GM18505 (cell line): ENCODE results near the gene FTO.
"Not testable (repeated sequence)": the region's sequence is repeated elsewhere in the genome, so short reads cannot be mapped to it uniquely, and the experiment has no call there.

Experiments
- ATAC-seq: cut with Tn5 transposase; IDR thresholded peaks from one replicate; pipeline ENCODE4 v1.9.1; 2021; ENCODE audit not compliant: unreplicated experiment
- POLR2A ChIP-seq: IDR thresholded peaks from 4 replicates; pipeline ENCODE4 v1.6.1; 2011; ENCODE audit warnings: borderline replicate concordance; ENCODE audit not compliant: insufficient read depth, insufficient read length; ENCODE audit errors: extremely low read depth

Gene FTO

DNA sequence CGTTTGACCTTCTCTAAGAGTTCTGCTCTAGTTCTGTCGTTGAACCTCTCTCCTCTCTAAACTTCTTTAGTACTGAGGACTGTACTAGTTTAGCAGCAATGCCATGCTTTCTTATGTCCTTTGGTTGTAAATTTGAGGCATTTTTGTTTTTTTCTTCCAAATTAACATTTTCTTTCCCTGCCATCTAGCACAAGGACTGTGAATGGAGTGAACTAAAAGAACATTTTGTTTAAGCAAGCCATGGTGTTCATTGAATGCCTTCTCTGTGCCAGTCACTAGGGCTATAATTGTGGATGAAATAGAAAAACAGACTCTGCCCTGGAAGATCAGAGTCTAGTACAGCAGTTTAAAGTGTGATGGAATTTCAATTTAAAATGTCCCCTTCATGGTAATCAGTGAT, 137.9 kb downstream of the FTO start:
- TF ChIP-seq POLR2A: no peak
- ATAC-seq: no peak

DNA sequence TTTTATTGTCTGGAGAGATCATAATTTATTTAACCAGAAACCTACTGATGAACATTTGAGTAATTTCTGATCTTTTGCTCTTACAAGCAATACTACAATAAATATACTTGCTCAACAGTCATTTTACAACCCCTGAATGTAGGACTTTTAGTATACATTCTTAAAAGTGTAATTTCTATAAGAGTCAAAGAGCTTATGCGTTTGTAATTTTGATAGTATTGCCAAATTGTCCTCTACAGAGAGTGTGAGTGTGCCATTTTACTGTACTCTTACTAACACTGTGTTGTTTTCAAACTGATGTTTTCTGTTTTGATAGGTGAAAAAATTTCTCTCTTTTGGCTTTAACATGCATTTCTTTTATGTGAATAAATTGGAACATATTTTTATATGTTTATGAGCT, 139.1 kb downstream of the FTO start:
- TF ChIP-seq POLR2A: no peak
- ATAC-seq: no peak

DNA sequence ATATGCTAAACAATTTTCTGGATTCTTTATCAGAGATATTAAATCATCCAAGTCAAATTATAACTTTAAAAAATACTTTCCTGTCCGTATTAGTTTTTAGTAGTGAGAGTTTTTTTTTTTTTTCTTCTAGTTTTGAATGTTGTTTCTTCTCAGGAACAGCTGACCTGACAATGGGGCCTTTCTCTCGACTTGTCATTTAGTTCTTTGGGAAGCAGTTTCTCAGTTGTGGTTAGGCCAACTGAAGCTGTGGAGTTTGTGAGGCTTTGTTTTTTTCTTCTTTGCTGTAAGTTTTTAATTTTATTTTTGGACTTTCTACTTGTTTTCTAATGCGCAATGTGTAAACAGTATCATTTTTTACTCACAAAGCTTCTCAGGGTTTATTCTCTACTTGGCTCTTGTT, 140.8 kb downstream of the FTO start:
- ATAC-seq: no peak
- TF ChIP-seq POLR2A: no peak

DNA sequence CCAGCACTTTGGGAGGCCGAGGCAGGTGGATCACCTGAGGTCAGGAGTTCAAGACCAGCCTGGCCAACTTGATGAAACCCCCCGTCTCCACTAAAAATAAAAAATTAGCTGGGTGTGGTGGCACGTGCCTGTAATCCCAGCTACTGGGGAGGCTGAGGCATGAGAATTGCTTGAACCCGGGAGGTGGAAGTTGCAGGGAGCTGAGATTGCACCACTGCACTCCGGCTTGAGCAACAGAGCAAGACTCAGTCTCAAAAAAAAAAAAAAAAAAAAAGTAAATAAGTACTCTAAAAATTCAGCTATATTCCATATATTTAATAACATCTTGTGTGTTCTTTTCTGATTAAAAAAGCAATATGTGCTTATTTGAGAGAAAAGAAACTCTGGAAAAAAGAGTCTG, 142.6 kb downstream of the FTO start:
- not testable (repeated sequence) for ATAC-seq

DNA sequence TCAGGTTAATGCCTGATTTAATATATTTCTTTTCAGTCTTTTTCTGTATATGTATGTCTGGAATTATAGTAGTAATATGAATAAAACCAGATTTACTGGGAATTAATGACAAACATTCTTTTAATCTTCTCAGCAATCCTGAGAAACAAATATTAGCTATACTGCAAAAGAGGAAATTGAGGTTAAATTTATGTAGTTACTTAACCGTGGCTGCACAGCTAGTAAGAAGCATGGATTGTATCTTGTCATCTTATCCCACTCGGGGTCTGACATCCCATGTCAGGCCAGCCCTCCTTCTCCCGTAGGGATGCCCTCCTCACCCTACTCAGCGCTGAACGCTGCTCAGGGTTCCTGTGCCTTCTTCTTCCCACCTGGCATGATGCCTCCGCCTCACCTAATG, 143.0 kb downstream of the FTO start:
- no peak for TF ChIP-seq POLR2A
- no peak for ATAC-seq

DNA sequence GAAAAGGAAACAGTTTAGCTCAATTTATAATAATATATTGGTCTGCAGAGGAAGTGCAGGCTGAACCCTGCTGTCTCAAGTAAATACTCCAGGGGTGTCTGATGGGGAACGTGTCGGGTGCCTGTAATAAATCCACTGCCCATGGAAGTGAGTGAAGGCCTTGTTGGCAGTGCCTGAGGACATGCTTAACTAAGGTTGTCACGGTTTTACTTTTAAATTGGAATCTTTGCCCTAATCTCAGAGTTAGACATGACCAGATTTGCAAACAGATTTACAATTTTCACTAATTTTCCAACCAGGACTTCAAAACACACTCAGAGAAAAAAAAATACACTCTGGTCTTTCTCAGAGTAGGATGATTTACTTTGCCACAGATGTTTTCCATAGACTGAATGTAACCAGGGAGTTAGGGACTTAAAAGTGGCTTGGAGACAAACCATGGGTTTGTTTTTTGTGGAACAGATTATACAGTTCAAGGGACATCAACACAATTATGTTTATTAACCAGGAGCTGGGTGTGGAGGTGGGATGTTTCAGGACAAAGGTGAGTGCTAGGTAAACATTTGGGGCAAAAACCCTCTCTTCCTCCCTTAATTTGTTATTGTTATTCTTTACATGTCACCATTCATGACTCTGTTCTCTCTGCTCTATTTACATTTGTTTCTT, 144.5 kb downstream of the FTO start:
- no peak for ATAC-seq
- TF ChIP-seq POLR2A: no peak

DNA sequence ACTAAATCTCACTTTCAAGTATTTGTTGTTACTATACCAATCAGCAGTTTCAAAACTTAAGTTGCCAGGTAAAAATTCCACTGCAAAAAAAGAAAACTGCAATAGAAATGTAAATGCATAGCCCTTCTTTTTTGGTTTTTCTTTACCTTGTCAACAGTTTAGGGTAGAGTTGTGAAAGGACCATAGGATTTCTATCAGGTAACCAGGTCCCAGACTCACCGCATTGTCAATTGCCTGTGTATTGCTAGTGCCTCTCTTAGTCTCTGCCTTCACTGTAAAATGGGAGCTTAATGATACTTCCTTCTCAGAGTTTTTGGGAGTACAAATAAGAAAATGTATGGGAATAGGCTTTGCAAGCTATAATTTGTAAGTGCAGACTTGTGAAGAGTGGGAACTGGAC, 145.0 kb downstream of the FTO start:
- ATAC-seq: no peak
- TF ChIP-seq POLR2A: no peak

DNA sequence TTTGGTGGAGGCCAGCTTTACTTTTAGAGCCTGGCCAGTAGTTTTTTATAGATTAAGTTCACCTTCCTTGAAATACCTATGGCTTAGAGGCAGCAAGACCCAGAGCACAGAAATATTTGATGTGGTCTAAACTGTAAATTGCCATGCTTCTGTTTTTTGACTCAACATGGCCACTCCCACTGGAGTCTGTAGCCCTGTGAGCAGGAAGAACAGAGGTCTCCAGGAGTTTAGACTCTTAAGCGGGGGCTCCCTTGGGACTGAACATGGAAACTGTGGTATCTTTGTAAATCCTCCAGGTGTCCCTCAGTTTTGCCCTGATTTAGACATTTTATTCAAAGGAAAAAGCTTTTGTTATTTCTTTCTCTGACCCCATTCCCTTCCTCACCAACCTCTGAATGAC, 145.6 kb downstream of the FTO start:
- no peak for ATAC-seq
- no peak for TF ChIP-seq POLR2A

DNA sequence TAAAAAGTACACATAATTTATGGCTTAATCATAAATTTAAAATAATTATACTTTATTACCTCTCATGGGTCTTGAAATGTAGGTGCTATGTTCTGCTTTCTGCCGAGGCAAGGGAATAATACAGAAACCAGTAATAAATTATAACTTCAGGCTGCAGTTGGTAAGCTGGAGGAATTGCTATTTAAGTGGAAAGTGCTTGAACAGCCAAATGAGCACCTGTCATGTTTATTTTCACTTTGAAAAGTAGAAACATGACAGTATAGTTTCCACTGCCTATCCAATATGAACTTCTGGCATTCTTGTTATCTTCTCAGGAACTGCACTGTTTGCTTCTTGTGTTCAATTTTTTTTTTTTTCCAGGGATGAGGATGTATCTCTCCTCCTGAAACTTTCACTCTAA, 146.0 kb downstream of the FTO start:
- ATAC-seq: no peak
- TF ChIP-seq POLR2A: no peak

DNA sequence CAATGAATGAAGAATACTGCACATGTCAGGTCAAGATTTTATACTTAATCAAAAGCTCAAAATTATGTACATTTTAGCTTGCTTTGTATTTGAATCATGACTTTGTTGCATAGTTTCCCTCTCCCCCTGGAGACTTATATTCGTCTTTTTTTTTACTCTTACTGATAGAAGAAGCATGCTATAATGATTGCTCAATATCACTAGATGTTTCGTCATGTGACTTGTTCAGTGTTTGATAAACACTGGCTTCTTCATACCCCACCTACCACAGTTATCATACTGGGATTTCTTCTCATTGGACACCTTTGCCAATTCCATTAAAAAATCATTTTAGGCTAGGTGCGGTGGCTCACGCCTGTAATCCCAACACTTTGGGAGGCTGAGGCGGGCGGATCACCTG, 148.7 kb downstream of the FTO start:
- no peak for ATAC-seq
- no peak for TF ChIP-seq POLR2A

DNA sequence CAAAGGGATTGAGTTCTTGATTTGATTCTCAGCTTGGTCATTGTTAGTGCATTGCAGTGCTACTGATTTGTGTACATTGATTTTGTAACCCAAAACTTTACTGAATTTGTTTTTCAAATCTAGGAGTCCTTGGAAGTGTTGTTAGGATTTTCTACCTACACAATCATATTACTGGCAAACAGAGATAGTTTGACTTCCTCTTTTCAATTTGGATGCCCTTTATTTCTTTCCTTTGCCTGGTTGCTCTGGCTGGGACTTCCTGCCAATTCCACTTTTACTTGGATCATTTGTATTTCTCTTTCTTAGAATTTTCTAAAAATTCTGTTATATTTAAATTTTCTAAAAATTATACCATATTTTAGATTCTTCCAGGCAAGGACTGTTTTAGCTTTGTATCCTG, 151.1 kb downstream of the FTO start:
- ATAC-seq: no peak
- no peak for TF ChIP-seq POLR2A

DNA sequence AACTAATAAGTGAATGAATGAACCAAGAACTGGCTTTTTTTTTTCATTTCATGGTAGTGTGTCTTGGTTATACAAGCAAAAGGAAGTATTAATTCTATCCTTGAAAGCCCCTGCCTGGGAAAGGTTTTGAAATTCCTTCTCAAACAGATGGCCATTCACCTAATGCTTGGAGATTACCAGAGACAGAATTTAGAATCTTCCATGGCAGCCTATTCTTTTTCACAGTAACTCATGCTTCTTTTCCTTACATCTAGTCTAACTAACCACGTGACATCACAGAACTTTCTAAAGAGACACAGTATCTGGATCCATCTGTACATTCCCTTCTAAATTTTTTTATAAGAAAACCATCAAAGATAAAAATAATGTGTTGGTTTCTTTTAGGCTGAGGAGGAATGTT, 151.6 kb downstream of the FTO start:
- no peak for TF ChIP-seq POLR2A
- ATAC-seq: no peak

DNA sequence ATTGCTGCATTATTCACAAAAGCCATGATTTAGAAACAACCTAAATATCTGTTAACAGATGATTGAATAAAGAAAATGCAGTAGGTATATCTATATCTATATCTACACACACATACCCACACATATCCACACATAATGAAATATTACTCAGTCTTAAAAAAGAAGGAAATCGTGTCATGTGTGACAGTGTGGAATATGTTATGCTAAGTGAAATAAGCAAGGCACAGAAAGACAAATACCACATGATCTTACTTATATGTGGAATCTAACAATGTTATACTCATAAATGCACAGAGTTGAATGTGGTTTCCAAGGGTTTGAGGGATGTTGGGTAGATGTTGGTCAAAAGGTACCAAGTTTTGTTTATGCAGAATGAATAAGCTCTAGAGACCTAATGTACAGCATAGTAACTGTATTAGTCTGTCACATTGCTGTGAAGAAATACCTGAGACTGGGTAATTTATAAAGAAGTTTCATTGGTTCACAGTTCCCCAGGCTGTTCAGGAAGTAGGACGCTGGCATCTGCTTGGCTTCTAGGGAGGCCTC, 156.1 kb downstream of the FTO start:
- TF ChIP-seq POLR2A: no peak
- ATAC-seq: no peak

DNA sequence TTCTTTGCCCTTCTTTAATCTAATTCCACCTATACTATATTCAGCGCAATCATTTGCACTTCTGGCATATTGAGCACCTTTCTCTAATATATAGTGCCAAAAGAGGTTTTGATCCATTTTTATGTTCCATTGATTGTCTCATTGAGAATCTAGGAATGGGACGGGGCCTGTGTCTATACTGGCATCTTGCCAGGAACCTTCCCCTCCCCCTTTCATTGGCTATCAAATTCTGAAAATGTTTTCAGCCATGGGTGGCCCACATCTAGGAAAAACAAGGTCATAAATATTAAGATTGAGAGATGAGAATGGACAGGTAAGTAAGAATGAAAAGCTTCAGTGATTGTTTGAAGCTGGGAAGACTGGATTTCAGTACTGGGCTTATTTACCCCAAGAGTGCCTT, 159.9 kb downstream of the FTO start:
- no peak for TF ChIP-seq POLR2A
- no peak for ATAC-seq
